GM18951 (cell line): ENCODE results near the gene ACTN4.
"Not testable (repeated sequence)": the region's sequence is repeated elsewhere in the genome, so short reads cannot be mapped to it uniquely, and the experiment has no call there.

ENCODE experiments used
- POLR2A ChIP-seq: IDR thresholded peaks from 4 replicates; pipeline ENCODE4 v1.6.1; 2011; ENCODE audit warnings: mild to moderate bottlenecking; ENCODE audit not compliant: insufficient read length, insufficient read depth; ENCODE audit errors: extremely low read depth
- in situ Hi-C: fragments of 300-500 bp; cut with MboI; formaldehyde crosslinking; loops from one replicate; pipeline ENCODE4 v1.12.0; 2022; ENCODE audit warnings: low sequenced_read_pairs, mixed read lengths, inconsistent platforms; ENCODE audit not compliant: unreplicated experiment

ACTN4 gene

DNA sequence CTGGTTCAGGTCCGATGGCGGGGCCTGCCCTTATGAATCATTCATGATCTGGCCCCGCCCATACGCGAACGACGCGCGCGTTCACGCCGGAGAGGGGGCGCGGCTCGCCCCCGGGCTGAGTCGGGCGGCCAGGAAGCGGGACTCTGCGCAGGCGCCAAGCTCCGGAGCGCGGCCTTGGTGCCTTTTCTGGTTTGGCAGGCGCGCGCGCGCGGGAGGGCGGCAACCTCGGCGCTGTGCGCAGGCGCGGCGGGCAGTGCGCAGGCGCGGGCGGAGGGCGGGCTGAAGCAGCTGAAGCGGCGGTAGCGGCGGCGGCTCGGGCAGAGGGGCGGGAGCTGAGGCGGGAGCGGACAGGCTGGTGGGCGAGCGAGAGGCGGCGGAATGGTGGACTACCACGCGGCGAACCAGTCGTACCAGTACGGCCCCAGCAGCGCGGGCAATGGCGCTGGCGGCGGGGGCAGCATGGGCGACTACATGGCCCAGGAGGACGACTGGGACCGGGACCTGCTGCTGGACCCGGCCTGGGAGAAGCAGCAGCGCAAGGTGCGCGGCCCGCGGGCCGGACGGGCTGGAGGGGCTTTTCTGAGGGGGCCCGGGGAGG lies at the start of gene ACTN4:
Gene ACTN4, plus strand, starts transcription at position 282 of the 598 bp plus-strand sequence. Its CDS starts 97 bp downstream, at position 379.
- TF ChIP-seq POLR2A, result peak; percentile 97
- in situ Hi-C loops, result no loop called here

DNA sequence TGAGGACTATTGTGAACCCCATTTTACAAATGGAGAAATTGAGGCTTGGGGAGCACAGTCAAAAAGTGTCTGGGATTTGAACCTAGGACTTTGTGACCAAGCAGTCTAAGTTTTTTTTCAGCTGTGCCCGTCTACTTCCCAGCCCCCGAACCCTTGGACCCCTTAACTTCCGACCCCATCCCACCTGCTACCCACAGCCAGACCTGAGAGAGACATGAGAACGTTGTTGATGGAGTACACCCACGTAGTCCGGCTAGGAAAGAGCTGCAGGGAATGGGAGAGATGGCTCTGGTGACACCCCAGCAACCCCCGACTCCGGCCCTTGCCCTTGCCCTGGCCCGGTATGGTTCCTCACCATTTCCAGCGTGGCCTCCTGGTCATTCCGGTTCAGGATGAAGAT lies 47.7 kb upstream of the ACTN4 start:
- in situ Hi-C loops, result no loop called here
- no peak for TF ChIP-seq POLR2A

DNA sequence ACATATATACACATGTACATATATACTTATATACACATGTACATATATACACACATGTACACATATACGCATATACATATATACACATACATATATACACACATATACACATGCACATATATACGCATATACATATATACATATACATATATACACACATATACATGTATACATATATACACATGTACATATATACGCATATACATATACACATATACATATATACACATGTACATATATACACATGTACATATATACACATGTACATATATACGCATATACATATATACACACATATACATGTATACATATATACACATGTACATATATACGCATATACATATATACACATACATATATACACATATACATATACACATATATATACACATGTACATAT lies 44.6 kb upstream of the ACTN4 start:
- in situ Hi-C loops, result not testable (repeated sequence)

DNA sequence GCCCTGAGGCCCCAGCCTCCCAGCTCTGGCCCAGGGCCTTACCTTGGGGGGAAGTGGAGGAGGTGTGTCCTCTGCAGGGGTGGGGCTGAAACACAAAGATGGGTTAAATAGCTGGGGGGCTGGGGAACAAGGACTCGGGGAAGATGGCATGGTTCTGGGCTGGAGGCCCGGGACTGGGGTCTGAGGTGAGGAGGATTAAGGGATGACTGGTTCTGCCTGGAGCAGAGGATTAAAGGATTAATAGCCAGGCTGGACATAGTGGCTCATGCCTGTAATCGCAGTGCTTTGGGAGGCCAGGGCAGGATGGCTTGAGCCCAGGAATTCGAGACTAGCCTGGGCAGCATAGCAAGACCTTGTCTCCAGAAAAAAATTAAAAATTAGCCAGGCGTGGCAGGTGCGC lies 41.3 kb upstream of the ACTN4 start:
- in situ Hi-C loops, result no loop called here
- no peak for TF ChIP-seq POLR2A

DNA sequence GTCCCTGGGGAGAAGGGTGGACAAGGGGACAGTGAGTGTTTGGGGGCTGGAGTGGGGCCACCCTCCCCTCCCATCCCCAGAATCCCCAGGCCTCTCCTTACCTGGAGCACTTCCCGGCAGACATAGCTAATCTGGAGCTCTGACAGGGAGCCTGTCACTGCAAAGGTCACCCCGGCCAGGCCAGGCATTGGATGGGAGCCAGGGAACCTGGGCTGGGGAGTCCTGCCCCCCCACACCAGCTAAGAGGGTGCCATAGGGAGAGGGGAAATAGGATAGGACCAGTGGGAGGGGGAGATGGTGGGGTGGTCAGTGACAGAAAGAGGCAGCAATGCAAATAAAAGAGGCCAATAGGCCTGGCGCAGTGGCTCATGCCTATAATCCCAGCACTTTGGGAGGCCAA lies 33.2 kb upstream of the ACTN4 start:
- in situ Hi-C loops, result no loop called here
- TF ChIP-seq POLR2A, result no peak

DNA sequence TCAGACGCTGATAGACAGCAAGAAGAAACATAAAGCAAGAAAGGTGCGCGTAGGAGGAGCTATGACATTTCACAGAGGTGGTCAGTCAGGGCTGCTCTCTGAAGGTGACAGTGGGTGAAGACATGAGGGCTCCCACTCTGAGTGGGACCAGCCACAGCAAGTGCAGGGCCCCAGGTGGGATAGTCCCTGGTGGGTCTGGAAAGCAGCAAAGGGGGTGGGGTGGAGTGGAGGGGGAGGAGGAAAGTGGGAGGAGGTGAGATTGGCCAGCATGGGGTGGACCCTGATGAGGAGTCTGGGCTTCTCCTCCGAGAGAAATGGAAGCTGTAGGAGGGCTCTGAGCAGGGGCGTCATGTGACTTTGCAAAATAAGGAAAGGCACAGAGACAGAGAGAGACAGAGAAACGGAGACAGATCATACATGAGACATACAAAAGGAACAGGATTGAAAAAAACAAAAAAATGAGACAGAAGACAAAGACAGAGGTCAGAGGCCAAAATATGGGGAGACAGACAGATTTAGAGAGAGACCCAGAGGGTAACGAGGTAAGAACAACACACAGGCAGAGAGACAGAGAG lies 32.4 kb upstream of the ACTN4 start:
- no peak for TF ChIP-seq POLR2A
- in situ Hi-C loops, result no loop called here

DNA sequence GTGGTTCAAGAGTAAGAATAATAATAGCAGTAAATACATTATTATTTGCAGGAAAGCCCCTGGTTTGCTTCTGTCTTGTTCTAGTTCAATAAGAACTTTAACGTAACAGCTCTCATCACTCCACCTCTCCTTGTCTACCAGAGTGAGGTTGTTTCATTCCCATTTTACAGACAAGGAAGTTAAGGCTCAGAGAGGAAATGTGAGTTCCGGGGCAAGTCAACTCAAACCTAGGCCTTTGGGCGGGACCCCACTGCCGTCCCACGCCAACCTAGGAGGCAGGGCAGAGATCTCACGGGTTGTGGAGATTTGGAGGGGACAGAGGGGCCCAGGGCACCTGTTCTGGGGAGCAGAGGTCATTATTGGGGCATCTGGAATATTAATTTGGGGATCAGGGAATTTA lies 31.2 kb upstream of the ACTN4 start:
- in situ Hi-C loops, result no loop called here
- TF ChIP-seq POLR2A, result peak; percentile 18

DNA sequence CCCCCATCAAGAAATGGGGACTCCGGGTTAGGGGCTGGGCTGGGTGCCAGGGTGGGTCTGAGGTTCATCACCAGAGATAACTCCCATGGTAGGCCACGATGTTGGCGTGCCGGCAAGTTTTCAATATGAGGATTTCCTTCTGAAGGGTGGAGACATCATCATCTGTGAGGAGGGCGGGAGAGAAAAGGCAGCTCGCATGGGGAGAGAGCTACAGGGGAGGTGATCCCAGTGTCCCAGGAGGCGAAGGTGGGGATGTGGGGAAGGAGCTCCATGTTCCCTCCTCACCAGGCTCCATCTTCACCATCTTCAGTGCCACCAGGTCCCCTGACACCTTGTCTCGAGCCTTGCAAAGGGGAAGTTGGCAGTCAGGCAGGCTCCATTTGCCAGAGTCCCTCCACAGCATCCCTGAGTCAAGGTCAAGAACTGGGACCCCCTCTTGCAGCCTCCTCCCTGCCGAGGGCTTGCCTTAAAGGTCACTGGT lies 30.1 kb upstream of the ACTN4 start:
- no peak for TF ChIP-seq POLR2A
- in situ Hi-C loops, result no loop called here

DNA sequence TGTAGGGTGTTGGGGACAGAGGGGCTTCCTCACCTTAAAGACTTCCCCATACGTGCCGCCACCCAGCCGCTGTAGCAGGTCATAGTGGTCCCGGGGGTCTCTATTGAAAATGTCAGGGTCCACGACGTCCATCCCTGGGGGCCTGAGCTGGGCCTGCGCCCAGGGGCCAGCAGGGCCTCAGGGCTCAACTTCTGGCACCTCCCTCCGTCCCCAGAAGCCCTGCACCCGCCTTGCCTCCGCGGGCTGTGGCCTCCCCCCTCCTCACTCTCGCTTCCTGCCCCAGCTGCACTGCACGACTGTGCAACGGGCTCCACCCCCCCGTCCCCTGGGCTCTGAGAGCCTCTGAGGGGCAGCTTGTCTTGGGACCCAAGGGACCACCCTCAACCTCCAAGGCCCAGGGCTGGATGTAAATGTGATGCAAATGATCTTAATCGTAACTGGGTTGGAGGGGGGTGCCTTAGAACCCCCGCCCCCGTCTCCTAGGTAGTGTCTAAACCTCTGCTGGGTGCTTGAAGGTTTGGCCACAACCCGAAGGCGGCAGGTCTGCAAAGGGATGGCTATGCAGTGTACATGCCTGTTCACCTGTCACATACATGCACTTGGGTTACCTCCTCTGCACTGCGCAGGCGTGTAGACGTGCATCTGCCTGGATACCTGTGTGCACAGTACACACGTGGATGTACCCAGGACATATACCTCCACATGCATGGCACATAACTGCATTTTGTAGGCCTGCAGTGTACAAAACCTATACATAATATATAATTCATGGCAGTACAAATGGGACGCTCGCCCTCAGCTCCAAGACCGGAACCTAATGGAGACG lies 29.5 kb upstream of the ACTN4 start, which contains the start of gene MAP4K1:
Gene MAP4K1, minus strand, starts transcription at position 190 of the 826 bp plus-strand sequence. Its CDS starts 58 bp downstream, at position 132.
- in situ Hi-C loops, result no loop called here
- TF ChIP-seq POLR2A, result peak; percentile 73

DNA sequence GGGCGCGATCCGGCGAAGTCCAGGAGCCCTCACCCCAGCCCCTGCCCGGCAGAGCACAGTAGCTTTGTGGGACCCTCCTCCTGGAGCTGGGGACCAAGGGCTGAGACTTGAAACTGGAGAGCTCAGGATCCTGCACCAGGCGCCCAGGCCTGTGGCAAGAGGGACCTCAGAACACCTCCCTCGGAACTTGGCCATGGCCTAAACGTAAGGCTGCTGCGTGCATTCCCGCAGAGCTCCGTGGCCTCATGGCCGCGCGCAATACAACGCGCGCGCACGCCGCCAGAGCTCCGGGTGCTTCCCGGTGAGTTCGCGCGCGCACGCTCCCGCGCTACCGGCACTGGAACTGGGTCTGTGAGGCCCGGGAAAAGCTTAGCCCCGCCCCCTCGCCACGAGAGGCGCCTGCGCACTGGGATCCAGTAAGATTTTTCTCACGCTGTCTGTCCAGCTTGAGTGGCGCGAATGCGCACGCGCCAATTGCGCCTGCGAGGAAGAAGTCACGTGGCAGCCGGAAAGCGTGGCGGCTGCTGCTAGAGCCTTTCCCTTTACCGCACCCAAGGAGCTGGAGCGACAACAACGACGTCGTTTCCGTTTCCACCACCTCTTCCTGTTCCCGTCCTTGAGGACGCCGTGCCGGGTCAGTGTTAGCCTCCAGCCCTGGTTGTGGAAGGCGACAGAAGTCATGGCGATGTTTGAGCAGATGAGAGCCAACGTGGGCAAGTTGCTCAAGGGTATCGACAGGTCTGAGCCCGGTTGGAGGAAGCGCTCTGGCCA lies 28.7 kb upstream of the ACTN4 start, which contains the start of gene EIF3K:
Gene EIF3K, plus strand, starts transcription at position 599 of the 771 bp plus-strand sequence. Its CDS starts 81 bp downstream, at position 680.
- in situ Hi-C loops, result no loop called here
- peak; percentile 88 for TF ChIP-seq POLR2A

DNA sequence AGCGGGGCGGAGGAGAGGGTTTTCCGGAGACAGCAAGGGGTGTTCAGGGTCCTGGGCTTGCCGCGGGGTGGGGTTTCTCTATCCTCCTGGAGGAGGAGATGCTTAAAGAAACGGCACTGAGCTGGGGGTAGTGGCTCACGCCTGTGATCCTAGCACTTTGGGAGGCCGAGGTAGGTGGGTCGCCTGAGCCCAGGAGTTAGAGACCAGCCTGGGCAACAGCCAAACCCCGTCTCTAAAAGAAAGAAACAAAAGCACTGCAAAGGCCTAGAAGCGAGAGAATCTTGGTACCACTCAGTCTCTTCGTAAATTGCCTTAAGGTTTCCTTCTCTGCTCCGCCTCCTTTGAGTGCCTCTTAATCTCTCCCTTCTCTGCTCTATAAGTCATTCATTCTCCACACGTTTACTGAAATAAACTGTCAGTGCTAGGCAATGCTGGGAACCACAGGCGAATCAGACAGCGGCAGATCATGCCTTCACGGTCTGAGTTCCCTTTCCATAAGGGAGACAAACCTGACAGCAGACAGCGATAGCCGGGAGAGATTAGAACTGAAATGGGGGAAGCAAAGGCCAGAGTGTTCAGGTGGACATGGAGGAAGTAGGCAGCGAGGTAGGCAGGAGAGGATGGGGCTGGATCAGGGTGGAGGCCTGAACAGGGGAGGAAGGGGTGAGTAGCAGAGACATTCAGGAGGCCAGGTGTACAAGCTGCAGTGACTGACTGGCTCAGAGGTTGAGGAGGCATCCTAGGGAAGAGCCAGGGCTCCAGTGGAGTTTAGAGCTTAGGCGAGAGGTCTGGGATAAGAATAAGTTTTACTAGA lies 27.9 kb upstream of the ACTN4 start:
- in situ Hi-C loops, result no loop called here

DNA sequence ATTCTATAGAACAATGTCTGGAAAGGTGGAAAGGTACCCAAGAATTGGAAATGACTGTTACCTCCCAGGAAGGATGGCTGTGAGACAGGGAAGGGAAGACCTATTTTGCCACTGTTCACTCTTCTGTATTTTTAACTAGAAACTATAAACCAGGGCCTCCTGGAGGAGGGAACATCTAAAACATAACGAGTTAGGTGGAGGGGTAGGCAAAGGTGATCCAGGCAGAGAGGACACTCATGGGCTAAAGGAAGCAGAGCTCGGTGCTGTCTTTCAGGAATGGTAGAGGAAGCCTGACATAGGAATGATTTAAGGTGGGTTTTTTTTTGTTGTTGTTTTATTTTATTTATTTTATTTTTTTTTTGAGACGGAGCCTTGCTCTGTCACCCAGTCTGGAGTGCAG lies 22.6 kb upstream of the ACTN4 start:
- in situ Hi-C loops, result no loop called here

More for the DNA sequence above, 27.9 kb upstream of the ACTN4 start:
- TF ChIP-seq POLR2A, result no peak

More for the DNA sequence above, 22.6 kb upstream of the ACTN4 start:
- no peak for TF ChIP-seq POLR2A
